Adipose tissue (tissue), 3 donors: Measurements from ENCODE around the gene ABAT. TPM values are rescaled to one million over a fixed set of nuclear protein-coding genes. Genes with fewer than 3 reads are reported as not detected.
"Not testable (repeated sequence)": the region's sequence is repeated elsewhere in the genome, so short reads cannot be mapped to it uniquely, and the experiment has no call there.

Experiments used
- H3K27ac ChIP-seq: one replicate; pipeline ENCODE4 v1.5.1; 2013; ENCODE audit warnings: low read depth, low read length
- WGBS, 3 donors: extraction: QIAGEN DNeasy Blood & Tissue Kit; methylation state at CpG; one replicate each; pipeline ENCODE4 v1.1.7; 2013; 5-methylcytosine and 5-hydroxymethylcytosine counted together
- polyA plus RNA-seq, 3 donors: library from polyadenylated mRNA; stranded (reverse); fragments of 200-250 nt; gene quantifications; one replicate each; pipeline ENCODE4 v1.2.3, GENCODE V29; 2013
- donor health status: healthy with polysubstance abuse.
- donor health status: Bipolar disorder and iron deficiency.
- donor health status: healthy.

ABAT gene
- polyA plus RNA-seq, 3 donors = 5.0 to 18.6 (median 5.7) TPM

GRCh38 chr16:8646326-8647053, 27.9 kb upstream of the ABAT start:
- 74 to 81% (median 81%) methylated on average over 13 of the region's 13 CpGs for WGBS, 3 donors
- H3K27ac ChIP-seq = no peak overlapping the region

- H3K27ac ChIP-seq = no peak overlapping the region
- 75 to 76% (median 76%) methylated on average over 9 of the region's 9 CpGs for WGBS, 3 donors
Measured at GRCh38 chr16:8647721-8648318, 26.6 kb upstream of the ABAT start.

GRCh38 chr16:8648877-8649276, 25.5 kb upstream of the ABAT start:
- H3K27ac ChIP-seq = no peak overlapping the region
- 77 to 91% (median 89%) methylated on average over 4 of the region's 4 CpGs for WGBS, 3 donors

GRCh38 chr16:8649829-8650554, 24.4 kb upstream of the ABAT start:
- H3K27ac ChIP-seq = no peak overlapping the region
- WGBS, 3 donors = 77 to 80% (median 77%) methylated on average over 8 of the region's 8 CpGs

GRCh38 chr16:8651958-8652357, 22.5 kb upstream of the ABAT start:
- WGBS, 3 donors = 63 to 66% (median 65%) methylated on average over 6 to 7 of the region's 7 CpGs
- H3K27ac ChIP-seq = not testable (repeated sequence)

GRCh38 chr16:8655184-8655717, 19.2 kb upstream of the ABAT start:
- 83 to 95% (median 89%) methylated on average over 1 of the region's 1 CpG for WGBS, 3 donors
- no peak overlapping the region for H3K27ac ChIP-seq

GRCh38 chr16:8656376-8656775, 18.0 kb upstream of the ABAT start:
- WGBS, 3 donors = 46 to 56% (median 51%) methylated on average over 3 of the region's 3 CpGs
- no peak overlapping the region for H3K27ac ChIP-seq

GRCh38 chr16:8660841-8661301, 13.5 kb upstream of the ABAT start:
- H3K27ac ChIP-seq = no peak overlapping the region
- 16 to 35% (median 33%) methylated on average over 13 of the region's 13 CpGs for WGBS, 3 donors

GRCh38 chr16:8661703-8662102, 12.7 kb upstream of the ABAT start:
- H3K27ac ChIP-seq = no peak overlapping the region
- WGBS, 3 donors = 76 to 89% (median 78%) methylated on average over 5 of the region's 5 CpGs

GRCh38 chr16:8663192-8664089, 11.0 kb upstream of the ABAT start:
- H3K27ac ChIP-seq = no peak overlapping the region
- WGBS, 3 donors = 87 to 91% (median 91%) methylated on average over 8 to 9 of the region's 9 CpGs

GRCh38 chr16:8665529-8665928, 8.9 kb upstream of the ABAT start:
- WGBS, 3 donors = 83 to 90% (median 88%) methylated on average over 6 of the region's 6 CpGs
- no peak overlapping the region for H3K27ac ChIP-seq

- WGBS, 3 donors = 95 to 98% (median 98%) methylated on average over 3 of the region's 3 CpGs
- H3K27ac ChIP-seq = no peak overlapping the region
Measured at GRCh38 chr16:8667492-8667891, 6.9 kb upstream of the ABAT start.

GRCh38 chr16:8668113-8668512, 6.3 kb upstream of the ABAT start:
- 90 to 94% (median 91%) methylated on average over 5 of the region's 5 CpGs for WGBS, 3 donors
- no peak overlapping the region for H3K27ac ChIP-seq

- WGBS, 3 donors = 71 to 97% (median 91%) methylated on average over 1 of the region's 1 CpG
- no peak overlapping the region for H3K27ac ChIP-seq
Measured at GRCh38 chr16:8669481-8669880, 4.9 kb upstream of the ABAT start.

GRCh38 chr16:8670014-8670560, 4.3 kb upstream of the ABAT start:
- 89 to 100% (median 93%) methylated on average over 1 of the region's 1 CpG for WGBS, 3 donors

GRCh38 chr16:8673611-8674412, 605 bp upstream of the ABAT start:
- WGBS, 3 donors = 12 to 21% (median 19%) methylated on average over 24 of the region's 24 CpGs
- no peak overlapping the region for H3K27ac ChIP-seq

More at GRCh38 chr16:8670014-8670560, 4.3 kb upstream of the ABAT start:
- no peak overlapping the region for H3K27ac ChIP-seq
